ENCODE results near the gene FIGLA. TPM values are rescaled to one million over a fixed set of nuclear protein-coding genes. Genes with fewer than 3 reads are reported as not detected.

Gene FIGLA
- total RNA-seq, 2 experiments from 2014 or later: not detected

DNA sequence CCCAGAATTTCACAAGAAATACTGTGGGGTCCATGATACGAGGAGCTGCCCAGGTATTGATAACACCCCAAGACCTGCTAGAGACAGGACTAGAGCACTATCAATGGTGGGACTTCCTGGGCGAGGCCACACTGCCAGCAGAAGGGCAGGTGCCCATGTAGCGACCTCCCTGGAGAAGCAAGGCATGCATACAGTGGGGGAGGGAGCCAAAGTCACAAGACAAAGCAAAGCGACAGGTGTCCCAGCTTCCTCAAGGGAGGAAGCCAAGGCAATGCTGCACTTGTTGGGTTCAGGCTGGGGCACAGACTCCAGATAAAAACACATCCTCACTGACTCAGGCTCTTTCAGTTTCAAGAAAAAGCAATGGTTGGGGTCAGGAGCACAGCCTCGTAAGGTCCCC, 37.7 kb upstream of the FIGLA start:
- DNase-seq: no peak
- intact Hi-C loops (cut with micrococcal nuclease): no loop called here
- no peaks in the 10 kb centered on the region for H3K36me3 Mint-ChIP-seq (ENCODE audit: low read depth)
- no peak overlapping the region for H3K27ac Mint-ChIP-seq
- H3K27me3 Mint-ChIP-seq (ENCODE audit: low read depth): no peaks in the 10 kb centered on the region
- no peaks in the 10 kb centered on the region for H3K9me3 Mint-ChIP-seq
- H3K4me1 Mint-ChIP-seq (ENCODE audit: low read depth): peaks cover 25% of the 10 kb centered on the region
- CTCF ChIA-PET: no interaction called here
- no peak overlapping the region for H3K4me3 Mint-ChIP-seq

DNA sequence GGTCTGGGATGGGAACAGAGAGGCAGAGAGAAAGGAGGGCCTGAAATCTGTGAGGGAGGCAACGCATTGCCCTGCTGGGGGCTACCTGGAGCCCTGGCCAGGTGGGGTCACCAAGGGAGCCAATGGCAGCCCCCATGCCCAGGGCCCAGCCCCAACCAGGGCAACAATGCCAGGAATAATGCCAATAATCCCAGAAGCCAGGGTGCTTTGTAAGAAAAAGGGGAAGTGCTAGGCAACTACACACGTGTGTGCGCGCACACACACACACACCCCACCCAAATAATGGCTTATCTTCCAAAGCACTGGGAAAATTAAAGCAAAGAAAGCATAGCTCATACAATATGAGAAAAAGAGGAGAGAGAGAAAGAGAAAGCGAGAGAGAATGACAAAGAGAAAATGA, 36.9 kb upstream of the FIGLA start:
- Mint-ChIP-seq H3K4me3 (no peak overlapping the region), H3K27ac (peak overlapping the region; percentile 92), H3K9me3 (no peaks in the 10 kb centered on the region), H3K36me3 (ENCODE audit: low read depth) (no peaks in the 10 kb centered on the region), H3K4me1 (ENCODE audit: low read depth) (peaks cover 31% of the 10 kb centered on the region), H3K27me3 (ENCODE audit: low read depth) (no peaks in the 10 kb centered on the region)
- DNase-seq: no peak
- CTCF ChIA-PET: interaction anchor here (1.8 to 2.1 kb wide), 2 partner anchors 44 to 121 kb away, joined by 6 to 8 read pairs; no protein-coding TSS in a partner anchor
- intact Hi-C loops (cut with micrococcal nuclease): no loop called here

DNA sequence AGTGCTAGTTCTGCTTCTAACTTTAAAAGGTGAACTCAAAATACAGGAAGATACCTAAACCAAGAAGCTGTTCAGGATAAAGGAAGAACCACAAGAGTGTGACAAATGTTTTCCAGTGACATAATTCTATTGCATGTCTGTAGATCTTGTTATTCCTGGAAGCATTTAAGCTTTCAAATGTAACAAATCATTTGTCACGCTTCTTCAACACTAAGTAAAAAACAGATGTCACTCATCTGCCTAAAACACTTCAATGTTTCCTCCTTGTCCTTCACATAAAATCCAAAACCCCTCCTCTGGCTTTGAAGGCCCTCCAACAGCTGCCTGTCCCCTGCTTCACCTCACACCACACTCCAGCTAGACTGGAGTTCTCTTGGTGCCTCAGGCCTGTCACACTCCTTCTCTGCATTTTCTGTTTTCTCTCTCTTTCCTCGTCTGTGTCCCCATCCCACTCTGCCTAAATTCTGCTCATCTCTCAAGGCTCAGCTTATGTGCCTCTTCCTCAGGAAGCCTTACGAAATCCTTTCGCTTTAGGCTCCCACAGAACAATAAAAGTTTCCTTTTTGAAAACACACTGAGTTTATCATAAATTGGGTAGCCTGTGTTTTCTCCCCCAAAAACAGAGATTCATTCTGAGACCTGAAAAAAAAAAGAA, 36.4 kb upstream of the FIGLA start:
- peak overlapping the region; percentile 92 for H3K27ac Mint-ChIP-seq

DNA sequence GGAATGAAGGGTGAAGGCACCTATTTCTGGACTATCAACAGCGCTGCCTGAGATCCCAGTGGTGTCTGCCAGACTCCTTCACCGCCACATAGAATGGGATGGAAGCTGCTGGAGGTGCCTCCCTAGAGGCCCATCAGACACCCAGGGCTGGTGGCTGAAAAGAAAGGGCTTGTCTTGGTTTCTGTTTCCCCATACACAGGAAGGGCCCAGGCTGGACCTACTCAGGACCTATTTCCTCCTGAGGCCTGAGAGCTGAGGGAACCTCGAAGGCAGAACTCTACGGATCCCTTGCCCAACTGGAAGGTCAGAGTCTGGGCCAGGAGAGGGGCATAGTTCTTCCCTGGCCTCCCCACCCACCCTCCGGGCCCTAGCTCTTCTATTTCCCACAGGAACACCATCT, 32.8 kb upstream of the FIGLA start:
- H3K36me3 Mint-ChIP-seq (ENCODE audit: low read depth): no peaks in the 10 kb centered on the region
- H3K27ac Mint-ChIP-seq: no peak overlapping the region
- CTCF ChIA-PET: interaction anchor here (1.0 to 1.1 kb wide), 2 partner anchors 39 to 47 kb away, joined by 3 to 4 read pairs; no protein-coding TSS in a partner anchor

More for the DNA sequence above, 36.4 kb upstream of the FIGLA start:
- Mint-ChIP-seq H3K27me3 (ENCODE audit: low read depth) (no peaks in the 10 kb centered on the region), H3K4me3 (no peak overlapping the region), H3K9me3 (no peaks in the 10 kb centered on the region), H3K4me1 (ENCODE audit: low read depth) (peaks cover 31% of the 10 kb centered on the region), H3K36me3 (ENCODE audit: low read depth) (no peaks in the 10 kb centered on the region)
- CTCF ChIA-PET: interaction anchor here (0.7 to 2.1 kb wide), 6 partner anchors 9 to 121 kb away, joined by 3 to 8 read pairs (median 3); partner anchors contain the start of gene CD207
- intact Hi-C loops (cut with micrococcal nuclease): loop anchor here (1.0 kb wide), 1 partner anchor 24 kb away; no protein-coding TSS in a partner anchor
- peak; percentile 23 for DNase-seq

DNA sequence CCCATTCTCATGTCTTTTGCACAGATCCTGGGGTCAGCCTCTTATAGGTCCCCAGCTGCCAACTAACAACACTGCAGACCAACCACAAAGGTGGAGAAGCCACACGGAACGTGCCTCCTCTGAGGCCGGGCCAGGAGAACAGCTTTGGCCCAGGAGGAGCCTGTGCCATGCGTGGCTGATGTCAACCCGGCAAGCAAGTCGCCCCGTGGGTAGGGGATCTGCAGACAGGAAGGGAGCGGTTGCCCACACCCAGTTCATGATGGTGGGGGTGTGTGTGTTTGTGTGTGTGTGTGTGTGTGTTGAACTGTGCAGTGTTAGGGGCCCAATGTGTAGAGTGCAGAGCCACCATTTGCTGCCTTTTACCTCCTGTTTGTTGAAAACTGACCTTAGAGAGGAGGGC, 32.4 kb upstream of the FIGLA start:
- no peaks in the 10 kb centered on the region for H3K27me3 Mint-ChIP-seq (ENCODE audit: low read depth)
- intact Hi-C loops (cut with micrococcal nuclease): no loop called here
- CTCF ChIA-PET: interaction anchor here (1.0 to 1.1 kb wide), 3 partner anchors 25 to 48 kb away, joined by 3 to 4 read pairs (median 3); no protein-coding TSS in a partner anchor

More for the DNA sequence above, 32.8 kb upstream of the FIGLA start:
- H3K27me3 Mint-ChIP-seq (ENCODE audit: low read depth): no peaks in the 10 kb centered on the region
- H3K4me3 Mint-ChIP-seq: no peak overlapping the region
- intact Hi-C loops (cut with micrococcal nuclease): no loop called here
- H3K9me3 Mint-ChIP-seq: no peaks in the 10 kb centered on the region
- DNase-seq: no peak
- H3K4me1 Mint-ChIP-seq (ENCODE audit: low read depth): peaks cover 27% of the 10 kb centered on the region

DNA sequence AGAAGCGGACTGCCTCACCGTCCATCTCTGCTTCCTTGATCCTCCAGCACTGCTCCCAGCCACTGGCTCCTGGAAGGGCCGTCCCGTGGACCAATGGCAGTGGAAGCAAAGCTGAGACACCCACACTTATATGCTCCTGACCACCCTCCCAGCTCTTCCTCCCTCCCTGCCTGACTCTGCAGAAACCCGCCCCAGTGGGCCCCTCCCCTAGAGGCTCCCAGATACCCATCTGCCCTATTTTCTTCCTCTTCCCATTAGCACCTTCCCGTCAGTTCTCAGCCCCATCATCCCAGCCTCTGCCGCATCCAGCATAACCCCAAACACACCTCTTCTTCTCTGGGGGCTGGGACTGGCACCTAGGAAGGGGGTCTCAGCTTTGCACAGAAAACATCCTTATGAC, 30.1 kb upstream of the FIGLA start, which contains the start of gene CLEC4F:
Gene CLEC4F, minus strand, starts transcription at position 101 of the 400 bp plus-strand sequence. Its CDS starts 76 bp downstream, at position 25.
- intact Hi-C loops (cut with micrococcal nuclease): no loop called here
- CTCF ChIA-PET: interaction anchor here (0.5 kb wide), 1 partner anchor 94 kb away, joined by 5 read pairs; no protein-coding TSS in a partner anchor

More for the DNA sequence above, 32.4 kb upstream of the FIGLA start:
- Mint-ChIP-seq H3K4me3 (no peak overlapping the region), H3K9me3 (no peaks in the 10 kb centered on the region), H3K36me3 (ENCODE audit: low read depth) (no peaks in the 10 kb centered on the region), H3K4me1 (ENCODE audit: low read depth) (peaks cover 24% of the 10 kb centered on the region), H3K27ac (no peak overlapping the region)
- no peak for DNase-seq

DNA sequence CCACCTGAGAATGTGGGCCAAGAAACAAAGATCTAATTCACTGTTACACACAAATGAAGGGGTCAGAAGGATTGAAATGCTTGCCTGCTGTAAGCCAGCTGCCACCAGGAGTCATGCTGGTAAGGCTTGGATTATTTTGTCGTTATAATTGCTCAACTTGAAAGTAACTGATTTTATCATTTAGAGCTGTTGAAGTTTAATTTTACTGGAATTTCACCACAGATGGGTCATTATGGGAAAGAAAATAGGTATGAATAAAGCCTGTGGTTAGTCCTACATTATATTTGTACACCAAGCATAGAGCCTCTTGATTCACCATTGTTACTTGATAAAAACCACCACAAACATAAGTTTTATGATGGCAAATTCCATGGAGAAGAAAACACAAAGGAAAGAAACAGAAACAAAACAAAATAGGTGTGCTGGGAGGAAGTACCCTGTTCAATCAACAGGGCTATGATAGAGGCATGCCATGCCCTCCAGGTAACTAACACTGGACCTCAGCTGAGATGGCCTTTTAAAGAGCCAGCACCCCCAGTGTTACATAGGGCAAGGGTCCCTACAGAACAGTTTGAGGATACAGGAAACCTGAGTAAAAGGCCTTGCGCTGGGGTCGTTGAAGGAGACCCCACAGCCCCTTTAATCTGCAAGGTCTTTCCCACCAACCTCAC, 27.0 kb upstream of the FIGLA start:
- no peaks in the 10 kb centered on the region for H3K27me3 Mint-ChIP-seq (ENCODE audit: low read depth)
- DNase-seq: no peak
- CTCF ChIA-PET: interaction anchor here (2.4 kb wide), 1 partner anchor 28 kb away, joined by 6 read pairs; the partner anchor contains the start of gene FIGLA
- no peaks in the 10 kb centered on the region for H3K4me1 Mint-ChIP-seq (ENCODE audit: low read depth)
- no peaks in the 10 kb centered on the region for H3K9me3 Mint-ChIP-seq
- H3K4me3 Mint-ChIP-seq: no peak overlapping the region
- intact Hi-C loops (cut with micrococcal nuclease): loop anchor here (5.0 kb wide), 1 partner anchor 35 kb away; no protein-coding TSS in a partner anchor
- H3K27ac Mint-ChIP-seq: no peak overlapping the region
- H3K36me3 Mint-ChIP-seq (ENCODE audit: low read depth): no peaks in the 10 kb centered on the region

More for the DNA sequence above, 30.1 kb upstream of the FIGLA start, which contains the start of gene CLEC4F:
- Mint-ChIP-seq H3K4me3 (no peak within 1 kb of the TSS), H3K9me3 (no peaks in the 10 kb centered on the region), H3K27ac (no peak within 1 kb of the TSS), H3K4me1 (ENCODE audit: low read depth) (peaks cover 8% of the 10 kb centered on the region), H3K27me3 (ENCODE audit: low read depth) (no peaks in the 10 kb centered on the region), H3K36me3 (ENCODE audit: low read depth) (no peaks in the 10 kb centered on the region)
- no peak for DNase-seq

DNA sequence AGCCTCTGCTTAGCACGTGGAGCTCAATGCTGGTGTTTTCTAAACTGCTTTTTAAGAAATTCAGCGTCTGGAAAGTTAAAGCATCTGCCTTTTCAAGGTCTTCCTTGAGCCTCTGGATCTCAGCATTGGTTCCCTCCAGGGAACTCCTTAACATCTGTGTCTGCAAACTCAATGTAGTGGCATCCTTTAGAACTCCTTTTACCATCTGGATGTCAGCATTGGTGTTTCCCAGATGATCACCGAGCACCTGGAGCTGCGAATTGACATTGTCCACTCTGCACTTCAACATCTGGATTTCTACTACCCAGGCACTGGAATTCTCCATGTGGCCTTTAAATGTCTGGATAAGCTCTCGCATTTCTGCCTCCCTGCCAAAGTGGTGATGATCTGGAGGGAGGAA, 26.3 kb upstream of the FIGLA start:
- Mint-ChIP-seq H3K36me3 (ENCODE audit: low read depth) (no peaks in the 10 kb centered on the region), H3K4me3 (no peak overlapping the region), H3K27me3 (ENCODE audit: low read depth) (no peaks in the 10 kb centered on the region), H3K4me1 (ENCODE audit: low read depth) (no peaks in the 10 kb centered on the region), H3K27ac (no peak overlapping the region), H3K9me3 (no peaks in the 10 kb centered on the region)
- CTCF ChIA-PET: interaction anchor here (2.4 kb wide), 1 partner anchor 27 kb away, joined by 6 read pairs; the partner anchor contains the start of gene FIGLA
- intact Hi-C loops (cut with micrococcal nuclease): loop anchor here (5.0 kb wide), 1 partner anchor 36 kb away; no protein-coding TSS in a partner anchor
- no peak for DNase-seq

DNA sequence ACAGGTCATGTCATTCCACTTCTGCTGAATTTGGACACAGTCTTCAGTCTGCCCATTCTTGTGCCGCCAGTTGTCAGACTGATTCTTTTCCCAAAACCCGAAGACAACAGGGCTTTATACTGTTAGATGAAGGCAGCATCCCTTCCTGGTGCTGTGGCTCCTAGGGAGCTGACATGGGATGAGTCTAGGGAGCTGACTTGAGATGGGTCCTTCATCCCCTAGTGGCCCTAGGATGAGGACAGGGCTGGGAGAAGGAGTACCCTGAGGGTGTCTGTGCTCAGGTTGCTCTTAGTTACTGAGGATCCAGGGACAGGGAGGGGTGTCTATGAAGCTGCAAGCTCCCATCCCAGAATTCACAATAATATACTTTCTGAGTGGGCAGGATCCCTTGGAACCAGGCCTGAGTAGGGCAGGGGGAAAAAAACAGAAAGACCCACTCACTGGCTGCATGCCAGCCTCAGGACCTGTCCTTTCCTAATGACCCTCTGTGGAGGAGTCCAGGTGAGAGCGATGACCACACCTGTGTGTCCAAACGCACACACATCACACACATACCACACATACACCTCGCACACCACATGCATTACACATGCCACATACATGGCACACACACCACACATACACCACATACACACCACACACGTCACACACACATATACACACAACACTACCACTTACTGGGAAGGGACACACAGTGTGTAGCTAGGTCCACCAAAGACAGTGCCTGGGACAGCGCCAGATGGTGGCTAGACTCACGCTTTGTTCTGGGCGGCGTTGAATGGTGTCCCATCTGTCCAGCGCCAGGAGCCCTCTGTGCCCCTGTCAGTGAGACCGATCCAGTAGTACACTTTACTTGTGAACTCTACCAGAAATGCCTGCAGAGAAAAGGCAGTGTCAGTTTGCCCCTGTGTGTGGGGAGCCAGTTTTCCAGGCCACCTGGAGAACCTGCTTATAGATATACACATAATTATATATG, 18.8 kb upstream of the FIGLA start:
- Mint-ChIP-seq H3K27me3 (ENCODE audit: low read depth) (no peaks in the 10 kb centered on the region), H3K27ac (no peak overlapping the region), H3K4me3 (no peak overlapping the region), H3K36me3 (ENCODE audit: low read depth) (no peaks in the 10 kb centered on the region), H3K9me3 (no peaks in the 10 kb centered on the region), H3K4me1 (ENCODE audit: low read depth) (no peaks in the 10 kb centered on the region)
- CTCF ChIA-PET: interaction anchor here (1.9 kb wide), 1 partner anchor 20 kb away, joined by 6 read pairs; the partner anchor contains the start of gene FIGLA
- DNase-seq: no peak
- intact Hi-C loops (cut with micrococcal nuclease): no loop called here

DNA sequence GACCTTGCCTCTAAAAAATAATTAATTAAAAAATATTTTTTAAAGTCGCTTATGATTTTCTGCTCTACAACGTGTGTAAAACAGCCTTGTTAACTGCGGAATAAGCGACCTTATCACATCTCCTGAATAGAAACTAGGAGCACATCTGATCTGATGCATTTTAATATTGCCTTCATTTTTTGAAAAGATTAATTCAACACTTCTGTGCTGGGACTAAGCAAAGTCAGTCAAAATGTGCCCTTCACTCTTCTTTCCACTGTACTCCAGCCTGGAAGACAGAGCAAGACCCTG, 17.3 kb upstream of the FIGLA start:
- Mint-ChIP-seq H3K4me1 (ENCODE audit: low read depth) (no peaks in the 10 kb centered on the region), H3K27ac (no peak overlapping the region), H3K36me3 (ENCODE audit: low read depth) (no peaks in the 10 kb centered on the region), H3K4me3 (no peak overlapping the region), H3K9me3 (no peaks in the 10 kb centered on the region), H3K27me3 (ENCODE audit: low read depth) (no peaks in the 10 kb centered on the region)
- no peak for DNase-seq
- intact Hi-C loops (cut with micrococcal nuclease): no loop called here
- CTCF ChIA-PET: interaction anchor here (0.9 to 1.9 kb wide), 2 partner anchors 15 to 18 kb away, joined by 4 to 6 read pairs; partner anchors contain the start of gene FIGLA

DNA sequence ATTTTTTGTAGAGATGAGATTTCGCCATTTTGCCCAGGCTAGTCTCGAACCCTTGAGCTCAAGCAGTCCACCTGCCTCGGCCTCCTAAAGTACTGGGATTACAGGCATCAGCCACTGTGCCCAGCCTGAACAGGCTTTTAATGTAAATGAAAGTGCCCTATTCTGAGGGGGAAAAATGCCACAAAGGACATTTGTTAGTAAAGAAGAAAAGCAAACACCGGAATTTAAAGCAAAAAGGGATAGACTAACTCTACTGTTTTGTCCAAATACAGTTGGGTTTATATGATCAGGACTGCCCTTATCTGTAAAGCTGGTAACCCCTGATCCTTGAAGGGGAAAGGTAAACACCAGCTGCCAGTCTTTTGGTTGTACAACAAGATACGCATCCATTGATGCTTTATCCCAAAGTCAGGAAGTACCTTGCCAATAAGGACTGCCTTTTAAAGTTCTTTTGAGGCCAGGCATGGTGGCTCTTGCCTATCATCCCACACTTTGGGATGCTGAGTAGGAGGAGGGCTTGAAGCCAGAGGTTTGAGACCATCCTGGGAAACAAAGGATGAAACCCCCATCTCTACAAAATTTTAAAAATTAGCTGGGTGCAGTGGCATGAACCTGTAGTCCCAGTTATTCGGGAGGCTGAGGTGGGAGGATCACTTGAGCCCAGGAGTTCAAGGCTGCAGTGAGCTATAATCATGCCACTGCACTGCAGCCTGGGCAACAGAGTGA, 16.8 kb upstream of the FIGLA start:
- no peak for DNase-seq
- H3K27ac Mint-ChIP-seq: no peak overlapping the region
- H3K4me3 Mint-ChIP-seq: no peak overlapping the region
- H3K27me3 Mint-ChIP-seq (ENCODE audit: low read depth): no peaks in the 10 kb centered on the region
- CTCF ChIA-PET: no interaction called here
- H3K4me1 Mint-ChIP-seq (ENCODE audit: low read depth): no peaks in the 10 kb centered on the region
- intact Hi-C loops (cut with micrococcal nuclease): no loop called here
- H3K36me3 Mint-ChIP-seq (ENCODE audit: low read depth): no peaks in the 10 kb centered on the region
- no peaks in the 10 kb centered on the region for H3K9me3 Mint-ChIP-seq

Data from activated naive CD4-positive, alpha-beta T cell treated with anti-CD3 and anti-CD28 coated beads for 36 hours (primary cell).